COR-L47 (cell line): Measurements from ENCODE around the gene MAL.
"Not testable (repeated sequence)": the region's sequence is repeated elsewhere in the genome, so short reads cannot be mapped to it uniquely, and the experiment has no call there.

ENCODE experiments used
- DNase-seq: peaks from one replicate; lab custom pipeline; 2025; lab: John Stamatoyannopoulos, UW

MAL gene

GRCh38 chr2:95098273-95098672, 72.8 kb downstream of the MAL start:
- not testable (repeated sequence) for DNase-seq

- DNase-seq: no peak
Observed at GRCh38 chr2:95099910-95100309, 74.4 kb downstream of the MAL start.
